ENCODE measurements around the gene PIP5K1C.

- no peak for TF ChIP-seq POLR2A (IDR thresholded peaks at IDR 0.05)
- TF ChIP-seq, protein P1, sequence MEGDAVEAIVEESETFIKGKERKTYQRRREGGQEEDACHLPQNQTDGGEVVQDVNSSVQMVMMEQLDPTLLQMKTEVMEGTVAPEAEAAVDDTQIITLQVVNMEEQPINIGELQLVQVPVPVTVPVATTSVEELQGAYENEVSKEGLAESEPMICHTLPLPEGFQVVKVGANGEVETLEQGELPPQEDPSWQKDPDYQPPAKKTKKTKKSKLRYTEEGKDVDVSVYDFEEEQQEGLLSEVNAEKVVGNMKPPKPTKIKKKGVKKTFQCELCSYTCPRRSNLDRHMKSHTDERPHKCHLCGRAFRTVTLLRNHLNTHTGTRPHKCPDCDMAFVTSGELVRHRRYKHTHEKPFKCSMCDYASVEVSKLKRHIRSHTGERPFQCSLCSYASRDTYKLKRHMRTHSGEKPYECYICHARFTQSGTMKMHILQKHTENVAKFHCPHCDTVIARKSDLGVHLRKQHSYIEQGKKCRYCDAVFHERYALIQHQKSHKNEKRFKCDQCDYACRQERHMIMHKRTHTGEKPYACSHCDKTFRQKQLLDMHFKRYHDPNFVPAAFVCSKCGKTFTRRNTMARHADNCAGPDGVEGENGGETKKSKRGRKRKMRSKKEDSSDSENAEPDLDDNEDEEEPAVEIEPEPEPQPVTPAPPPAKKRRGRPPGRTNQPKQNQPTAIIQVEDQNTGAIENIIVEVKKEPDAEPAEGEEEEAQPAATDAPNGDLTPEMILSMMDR (IDR thresholded peaks at IDR 0.05 in 8 of 11, conservative IDR thresholded peaks at IDR 0.05 in 3 of 11): no peak
Measured at GRCh38 chr19:3645067-3645396, 55.2 kb downstream of the PIP5K1C start.
